K562 (cell line): Measurements from ENCODE around the gene LRP6. TPM values are rescaled to one million over a fixed set of nuclear protein-coding genes. Genes with fewer than 3 reads are reported as not detected.

Experiments used
- ATAC-seq: fragments of 200-7000 bp; cut with Tn5 transposase; 3 replicates; pipeline ENCODE4 v1.9.1; 2020; ENCODE audit warnings: moderate library complexity
- BruUV-seq: library from RNA; stranded (reverse); fragments of 400-500 nt; replicated peaks from 2 replicates; lab custom pipeline; 2021; lab: Mats Ljungman, UMichigan
- CTCF ChIA-PET: fragments of 300-600 bp; formaldehyde crosslinking; extraction: SDS; loops from one replicate; lab custom pipeline; 2021; ENCODE audit warnings: low intra/inter-chr PET ratio; lab: Yijun Ruan, JAX
- POLR2A ChIA-PET: fragments of 300-600, 350-650 bp; sonication (Branson Sonifier 250); formaldehyde crosslinking; extraction: SDS; loops from one replicate; lab custom pipeline; 2021; ENCODE audit warnings: antibody characterized with exemption, inconsistent platforms; lab: Yijun Ruan, JAX
- DNase-seq, 4 experiments: peaks; one replicate each; pipeline versions ENCODE4 v3.0.0 to v3.0.0-alpha.2; 2011 to 2018; ENCODE audit warnings: low spot score in 3 of 4, mixed read lengths in 3 of 4; ENCODE audit errors: extremely low read depth in 1 of 4
- FAIRE-seq: peaks from 2 replicates; lab custom pipeline; 2011; peaks lifted over from hg19 to GRCh38; lab: Jason Lieb, UNC
- H2AFZ ChIP-seq: 2 replicates; pipeline ENCODE4 v1.6.0; 2011; ENCODE audit warnings: low read depth, low read length, control low read depth, inconsistent platforms
- H3K27ac ChIP-seq: fragments of 200-600 bp; 3 replicates; pipeline ENCODE4 v1.8.0; 2011; ENCODE audit warnings: low read depth, mild to moderate bottlenecking, control low read depth, inconsistent platforms, low read length, moderate library complexity, mixed read lengths; ENCODE audit errors: extremely low read depth
- H3K27me3 ChIP-seq, 2 experiments: fragments of 300-600 bp in 1 of 2; 2 replicates in 1 of 2; 3 replicates in 1 of 2; pipeline versions ENCODE4 v1.6.0 to v1.8.0; 2011; ENCODE audit warnings: inconsistent platforms in 2 of 2, low read length in 2 of 2, mild to moderate bottlenecking in 1 of 2, mixed read lengths in 1 of 2, moderate library complexity in 1 of 2; ENCODE audit not compliant: control insufficient read depth in 2 of 2, insufficient read depth in 2 of 2
- H3K36me3 ChIP-seq: fragments of 300-600 bp; 3 replicates; pipeline ENCODE4 v1.8.0; 2011; ENCODE audit warnings: mild to moderate bottlenecking, low read length, inconsistent platforms; ENCODE audit not compliant: control insufficient read depth, insufficient read depth
- H3K4me1 ChIP-seq, 2 experiments: fragments of 200-600 bp in 1 of 2; replicated peaks in 1 of 2; 2 replicates in 1 of 2; 3 replicates in 1 of 2; pipeline versions ENCODE4 v1.5.1 to v1.8.0; 2011; ENCODE audit warnings: inconsistent platforms in 2 of 2, low read length in 2 of 2, mild to moderate bottlenecking in 1 of 2, mixed read lengths in 1 of 2, moderate library complexity in 1 of 2; ENCODE audit not compliant: control insufficient read depth in 2 of 2, insufficient read depth in 2 of 2
- H3K4me2 ChIP-seq: 2 replicates; pipeline ENCODE4 v1.6.1; 2011; ENCODE audit warnings: low read length, control low read depth, inconsistent platforms, mixed read lengths; ENCODE audit not compliant: insufficient read depth
- H3K4me3 ChIP-seq: fragments of 200-600 bp; sonication (generic), shearing (Covaris generic); 2 replicates; pipeline ENCODE4 v1.5.1; 2016; ENCODE audit warnings: control low read depth, inconsistent platforms
- H3K79me2 ChIP-seq: fragments of 200-600 bp; 3 replicates; pipeline ENCODE4 v1.8.0; 2011; ENCODE audit warnings: low read length, inconsistent platforms; ENCODE audit not compliant: control insufficient read depth, insufficient read depth
- H3K9ac ChIP-seq, 2 experiments: 2 replicates each; pipeline versions ENCODE4 v1.6.0 to v1.6.1; 2011; ENCODE audit warnings: low read depth in 2 of 2, low read length in 2 of 2, control low read depth in 1 of 2, inconsistent platforms in 1 of 2, mild to moderate bottlenecking in 1 of 2, mixed read lengths in 1 of 2; ENCODE audit not compliant: insufficient read depth in 1 of 2
- H3K9me1 ChIP-seq: one replicate; pipeline ENCODE4 v1.6.0; 2011; ENCODE audit warnings: inconsistent platforms, mild to moderate bottlenecking, low read length, moderate library complexity; ENCODE audit not compliant: control insufficient read depth, insufficient read depth
- H3K9me3 ChIP-seq: replicated peaks from 2 replicates; pipeline ENCODE4 v1.5.1; 2011; ENCODE audit warnings: low read depth, low read length, inconsistent platforms; ENCODE audit not compliant: control insufficient read depth, insufficient read depth
- H4K20me1 ChIP-seq: replicated peaks from 2 replicates; pipeline ENCODE4 v1.6.1; 2011; ENCODE audit warnings: low read length, inconsistent platforms, mixed read lengths; ENCODE audit not compliant: control insufficient read depth, insufficient read depth
- BDP1 ChIP-seq: IDR thresholded peaks from 3 replicates; pipeline ENCODE4 v1.6.1; 2011; ENCODE audit not compliant: insufficient read length, insufficient read depth
- CBX8 ChIP-seq: fragments of 200-600 bp; sonication (generic); IDR thresholded peaks from 2 replicates; pipeline ENCODE4 v1.6.1; 2012; ENCODE audit warnings: borderline replicate concordance, mixed run types, low read depth, mild to moderate bottlenecking, moderate library complexity, mixed read lengths, low read length, control low read depth, inconsistent platforms; ENCODE audit not compliant: poor library complexity, severe bottlenecking; ENCODE audit errors: extremely low read depth
- DDX20 ChIP-seq: fragments of 450-650 bp; IDR thresholded peaks from 2 replicates; pipeline ENCODE4 v1.6.1; 2016; ENCODE audit warnings: missing genetic modification characterization, low read depth, mild to moderate bottlenecking, missing compliant biosample characterization, moderate library complexity
- DNMT1 ChIP-seq: fragments of 450-650 bp; IDR thresholded peaks from 2 replicates; pipeline ENCODE4 v1.6.1; 2016; ENCODE audit warnings: antibody characterized with exemption, mild to moderate bottlenecking
- NR2C1 ChIP-seq, 2 experiments: fragments of 450-650 bp; IDR thresholded peaks; 2 replicates each; pipeline ENCODE4 v1.6.1; 2017; ENCODE audit warnings: mild to moderate bottlenecking in 2 of 2, antibody characterized with exemption in 1 of 2, inconsistent platforms in 1 of 2, missing compliant biosample characterization in 1 of 2, missing genetic modification characterization in 1 of 2
- PRPF4 ChIP-seq: fragments of 200-400 bp; formaldehyde crosslinking; IDR thresholded peaks from one replicate; pipeline ENCODE4 v1.6.1; 2017; ENCODE audit warnings: low read length, low read depth, mild to moderate bottlenecking; ENCODE audit not compliant: insufficient read depth, poor library complexity, severe bottlenecking
- RFX1 ChIP-seq: fragments of 450-650 bp; IDR thresholded peaks from 2 replicates; pipeline ENCODE4 v1.6.1; 2016; ENCODE audit warnings: mild to moderate bottlenecking, moderate library complexity
- RREB1 ChIP-seq: fragments of 250-450 bp; sonication (Bioruptor Pico); IDR thresholded peaks from 2 replicates; pipeline ENCODE4 v1.4.0; 2020
- SMARCC2 ChIP-seq: fragments of 450-650 bp; IDR thresholded peaks from 2 replicates; pipeline ENCODE4 v1.6.1; 2017; ENCODE audit warnings: antibody characterized with exemption, moderate library complexity, mild to moderate bottlenecking, low read depth
- ZNF174 ChIP-seq: fragments of 250-450 bp; sonication (Bioruptor Pico); IDR thresholded peaks from 2 replicates; pipeline ENCODE4 v1.4.0; 2020; ENCODE audit warnings: mild to moderate bottlenecking
- ZNF263 ChIP-seq: sonication (generic); formaldehyde crosslinking; IDR thresholded peaks from 2 replicates; pipeline ENCODE4 v1.8.0; 2022; ENCODE audit warnings: mild to moderate bottlenecking, missing genetic modification reagents, borderline replicate concordance
- ZNF384 ChIP-seq: IDR thresholded peaks from 2 replicates; pipeline ENCODE4 v1.6.1; 2012; ENCODE audit warnings: low read depth, low read length, improper control_type of control experiment
- ZNF507 ChIP-seq: conservative IDR thresholded peaks from 2 replicates; pipeline ENCODE4 v1.6.1; 2017; ENCODE audit warnings: missing genetic modification characterization, missing compliant biosample characterization
- whole genome bisulfite sequencing: fragments of 100-300 bp; shearing (Covaris generic); methylation state at CpG from one replicate; pipeline ENCODE4 v1.1.6; 2016; ENCODE audit warnings: low coverage, mixed read lengths; ENCODE audit not compliant: insufficient coverage; ENCODE audit errors: missing lambda C conversion rate; 5-methylcytosine and 5-hydroxymethylcytosine counted together
- in situ Hi-C: fragments of 300-500 bp; cut with MboI; formaldehyde crosslinking; loops from 4 replicates; pipeline ENCODE4 v1.15.0; 2018; ENCODE audit warnings: inconsistent platforms, mixed read lengths
- intact Hi-C: fragments of 100-400 bp; cut with micrococcal nuclease; formaldehyde crosslinking; loops from 2 replicates; pipeline ENCODE4 v1.14.2; 2022
- polyA plus RNA-seq, 8 experiments: library from polyadenylated mRNA; depleted of rRNA in 4 of 8; stranded (reverse) in 5 of 8; unstranded in 3 of 8; fragments of >200 nt; fragmentation: Nextera tagmentation in 2 of 8; fragmentation: Illumina TruSeq in 1 of 8; extraction: Ambion mirVana in 2 of 8; extraction: Trizol in 1 of 8; gene quantifications; 2 replicates each; pipeline versions ENCODE4 v1.2.1 to v1.2.3, GENCODE V29; 2011 to 2014; ENCODE audit warnings: inconsistent platforms in 1 of 8, missing spikeins in 1 of 8
- total RNA-seq, 7 experiments: library from RNA; depleted of rRNA in 6 of 7; stranded (reverse); fragments of >200 nt in 6 of 7; fragmentation: Illumina TruSeq in 2 of 7; extraction: Trizol in 2 of 7; gene quantifications; 2 replicates each; pipeline versions ENCODE4 v1.2.1 to v1.2.3, GENCODE V29; 2011 to 2021; ENCODE audit warnings: low replicate concordance in 1 of 7

LRP6 gene
- total and polyA plus RNA-seq, 9 of the 15 experiments (the other 6 are each of a cell fraction or from before 2014, with no cell fraction given) = 3.0 to 17.0 (median 10.8) TPM

GRCh38 chr12:12108441-12109058, 158.3 kb downstream of the LRP6 start:
- TF ChIP-seq DNMT1 = no peak
- no peak for TF ChIP-seq CBX8
- TF ChIP-seq NR2C1 (IDR thresholded peaks at IDR 0.05) = no peak
- TF ChIP-seq NR2C1 (tag; IDR thresholded peaks at IDR 0.05) = no peak
- no peak for TF ChIP-seq PRPF4
- TF ChIP-seq BDP1 = no peak
- no peak for TF ChIP-seq SMARCC2
- no peak for TF ChIP-seq ZNF507 (tag)
- no peak for TF ChIP-seq ZNF263
- TF ChIP-seq ZNF174 = no peak
- no peak for TF ChIP-seq RFX1
- no peak for TF ChIP-seq ZNF384
- TF ChIP-seq DDX20 (tag) = no peak
- TF ChIP-seq RREB1 (CRISPR knock-in tag) = no peak
- no peaks in the 10 kb centered on the region for H4K20me1 ChIP-seq
- H3K4me1 ChIP-seq = no peaks in the 10 kb centered on the region
- no peak overlapping the region for H3K4me3 ChIP-seq
- ChIA-PET POLR2A (interaction anchor here (0.6 kb wide), 2 partner anchors 31 to 615 kb away, joined by 3 read pairs; no protein-coding TSS in a partner anchor), CTCF (no interaction called here)
- H3K79me2 ChIP-seq = no peaks in the 10 kb centered on the region
- no peak overlapping the region for H3K4me2 ChIP-seq
- H3K36me3 ChIP-seq = no peaks in the 10 kb centered on the region
- no peak overlapping the region for H3K9ac ChIP-seq
- H3K9me1 ChIP-seq = no peaks in the 10 kb centered on the region
- no peak for DNase-seq
- no TSS peak for BruUV-seq
- H3K27me3 ChIP-seq = no peaks in the 10 kb centered on the region
- in situ Hi-C loops (no loop called here), intact Hi-C loops (no loop called here)
- no peak overlapping the region for H3K27ac ChIP-seq
- H3K9me3 ChIP-seq = no peaks in the 10 kb centered on the region
- no peak overlapping the region for H2AFZ ChIP-seq
- ATAC-seq = no peak
- FAIRE-seq = no peak
- WGBS = 38% methylated on average over 1 of the region's 1 CpG
